B cell (primary cell): ENCODE data around the gene SFXN5.

Experiments
- EZH2 ChIP-seq: IDR thresholded peaks from 2 replicates; pipeline ENCODE4 v1.6.1; 2012; ENCODE audit warnings: borderline replicate concordance, low read depth, mild to moderate bottlenecking, moderate library complexity, low read length; ENCODE audit not compliant: insufficient read depth, poor library complexity, severe bottlenecking
- TF ChIP-seq, protein P1 (sequence below): fragments of 200-600 bp; IDR thresholded peaks from one replicate; pipeline ENCODE4 v1.8.0; 2022; ENCODE audit warnings: antibody characterized with exemption, mild to moderate bottlenecking

GRCh38 chr2:72921088-72921851 lies 150.2 kb downstream of the SFXN5 start:
- TF ChIP-seq, protein P1, sequence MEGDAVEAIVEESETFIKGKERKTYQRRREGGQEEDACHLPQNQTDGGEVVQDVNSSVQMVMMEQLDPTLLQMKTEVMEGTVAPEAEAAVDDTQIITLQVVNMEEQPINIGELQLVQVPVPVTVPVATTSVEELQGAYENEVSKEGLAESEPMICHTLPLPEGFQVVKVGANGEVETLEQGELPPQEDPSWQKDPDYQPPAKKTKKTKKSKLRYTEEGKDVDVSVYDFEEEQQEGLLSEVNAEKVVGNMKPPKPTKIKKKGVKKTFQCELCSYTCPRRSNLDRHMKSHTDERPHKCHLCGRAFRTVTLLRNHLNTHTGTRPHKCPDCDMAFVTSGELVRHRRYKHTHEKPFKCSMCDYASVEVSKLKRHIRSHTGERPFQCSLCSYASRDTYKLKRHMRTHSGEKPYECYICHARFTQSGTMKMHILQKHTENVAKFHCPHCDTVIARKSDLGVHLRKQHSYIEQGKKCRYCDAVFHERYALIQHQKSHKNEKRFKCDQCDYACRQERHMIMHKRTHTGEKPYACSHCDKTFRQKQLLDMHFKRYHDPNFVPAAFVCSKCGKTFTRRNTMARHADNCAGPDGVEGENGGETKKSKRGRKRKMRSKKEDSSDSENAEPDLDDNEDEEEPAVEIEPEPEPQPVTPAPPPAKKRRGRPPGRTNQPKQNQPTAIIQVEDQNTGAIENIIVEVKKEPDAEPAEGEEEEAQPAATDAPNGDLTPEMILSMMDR: no peak
- TF ChIP-seq EZH2: no peak
